HepG2 (cell line): ENCODE measurements around the gene ZNF343. TPM values are rescaled to one million over a fixed set of nuclear protein-coding genes. Genes with fewer than 3 reads are reported as not detected.
A peak's percentile ranks its signal among the peaks of the same experiment; 100 is the strongest.

Source experiments
- ATAC-seq: fragments of 200-7000 bp; cut with Tn5 transposase; 3 replicates; pipeline ENCODE4 v1.9.1; 2020; ENCODE audit warnings: mild to moderate bottlenecking, moderate library complexity
- BruUV-seq: library from RNA; stranded (reverse); fragments of 400-500 nt; replicated peaks from 2 replicates; lab custom pipeline; 2021; lab: Mats Ljungman, UMichigan
- CTCF ChIA-PET: fragments of 300-600 bp; formaldehyde crosslinking; extraction: SDS; loops from one replicate; lab custom pipeline; 2021; ENCODE audit warnings: low total read pairs, inconsistent platforms, low intra/inter-chr PET ratio; lab: Yijun Ruan, JAX
- POLR2A ChIA-PET: fragments of 350-600 bp; sonication (Branson Sonifier 250); formaldehyde crosslinking; loops from one replicate; lab custom pipeline; 2020; ENCODE audit warnings: antibody characterized with exemption, inconsistent platforms; lab: Yijun Ruan, JAX
- DNase-seq: peaks from one replicate; pipeline ENCODE4 v3.0.0-alpha.2; 2015; ENCODE audit warnings: low spot score
- FAIRE-seq: peaks from 3 replicates; lab custom pipeline; 2011; peaks lifted over from hg19 to GRCh38; lab: Jason Lieb, UNC
- H2AFZ ChIP-seq: one replicate; pipeline ENCODE4 v1.6.1; 2011; ENCODE audit warnings: low read length, inconsistent platforms
- H3K27ac ChIP-seq: fragments of 300-600 bp; 3 replicates; pipeline ENCODE4 v1.8.0; 2011; ENCODE audit warnings: mixed run types, mild to moderate bottlenecking, mixed read lengths, low read length, inconsistent platforms; ENCODE audit not compliant: insufficient read depth; ENCODE audit errors: extremely low read length
- H3K27me3 ChIP-seq, 2 experiments: fragments of 200-600 bp in 1 of 2; 2 replicates in 1 of 2; 3 replicates in 1 of 2; pipeline versions ENCODE4 v1.6.0 to v1.8.0; 2011; ENCODE audit warnings: low read length in 2 of 2, mild to moderate bottlenecking in 2 of 2, moderate library complexity in 2 of 2, inconsistent platforms in 1 of 2; ENCODE audit not compliant: insufficient read depth in 2 of 2, control insufficient read depth in 1 of 2
- H3K36me3 ChIP-seq, 2 experiments: fragments of 200-600 bp in 1 of 2; replicated peaks in 1 of 2; 2 replicates in 1 of 2; 3 replicates in 1 of 2; pipeline versions ENCODE4 v1.5.1 to v1.8.0; 2011; ENCODE audit warnings: low read length in 2 of 2, inconsistent platforms in 1 of 2; ENCODE audit not compliant: insufficient read depth in 2 of 2, control insufficient read depth in 1 of 2
- H3K4me1 ChIP-seq: 2 replicates; pipeline ENCODE4 v1.5.1; 2012; ENCODE audit warnings: low read length, inconsistent platforms; ENCODE audit not compliant: insufficient read depth
- H3K4me2 ChIP-seq: 2 replicates; pipeline ENCODE4 v1.6.0; 2011; ENCODE audit warnings: low read depth, low read length, inconsistent platforms
- H3K4me3 ChIP-seq, 3 experiments: fragments of 200-600 bp in 1 of 3; sonication (generic), shearing (Covaris generic) in 1 of 3; replicated peaks in 1 of 3; 2 replicates each; pipeline ENCODE4 v1.5.1; 2011 to 2016; ENCODE audit warnings: low read length in 3 of 3, inconsistent platforms in 2 of 3, low read depth in 2 of 3, mild to moderate bottlenecking in 2 of 3, control low read depth in 1 of 3, mixed read lengths in 1 of 3; ENCODE audit not compliant: insufficient read depth in 1 of 3
- H3K79me2 ChIP-seq: one replicate; pipeline ENCODE4 v1.6.1; 2011; ENCODE audit warnings: low read length, inconsistent platforms; ENCODE audit not compliant: insufficient read depth
- H3K9ac ChIP-seq: 2 replicates; pipeline ENCODE4 v1.6.0; 2011; ENCODE audit warnings: mild to moderate bottlenecking, low read depth, low read length, inconsistent platforms; ENCODE audit not compliant: insufficient read depth
- H3K9me3 ChIP-seq: 2 replicates; pipeline ENCODE4 v1.5.1; 2012; ENCODE audit warnings: mild to moderate bottlenecking, low read length
- H4K20me1 ChIP-seq: 2 replicates; pipeline ENCODE4 v1.6.0; 2011; ENCODE audit warnings: inconsistent platforms, mild to moderate bottlenecking, low read length, moderate library complexity; ENCODE audit not compliant: insufficient read depth
- NR3C1 ChIP-seq: sonication (generic); formaldehyde crosslinking; IDR thresholded peaks from 2 replicates; pipeline ENCODE4 v1.4.0; 2020; ENCODE audit warnings: missing genetic modification reagents
- REPIN1 ChIP-seq: sonication (generic); formaldehyde crosslinking; IDR thresholded peaks from 2 replicates; pipeline ENCODE4 v1.8.0; 2022; ENCODE audit warnings: missing genetic modification reagents, low read depth, mild to moderate bottlenecking, borderline replicate concordance
- SUZ12 ChIP-seq: fragments of 150-350 bp; IDR thresholded peaks from 2 replicates; pipeline ENCODE4 v1.6.1; 2014; ENCODE audit warnings: low read depth, low read length
- ZNF207 ChIP-seq: fragments of 450-650 bp; IDR thresholded peaks from 2 replicates; pipeline ENCODE4 v1.6.1; 2016; ENCODE audit warnings: antibody characterized with exemption, borderline replicate concordance
- ZNF747 ChIP-seq: sonication (generic); formaldehyde crosslinking; IDR thresholded peaks from 2 replicates; pipeline ENCODE4 v1.8.1; 2023; ENCODE audit warnings: missing genetic modification reagents, mild to moderate bottlenecking, borderline replicate concordance
- WGBS: methylation state at CpG from one replicate; pipeline ENCODE4 v1.1.6; 2017; ENCODE audit warnings: low lambda C conversion rate; 5-methylcytosine and 5-hydroxymethylcytosine counted together
- in situ Hi-C: cut with HindIII; loops from 2 replicates; pipeline ENCODE4 v1.10.0; 2017; ENCODE audit warnings: low pct_unique_long_range_greater_than_20kb; ENCODE audit not compliant: extremely low pct_ligation_motif_present
- intact Hi-C: fragments of 100-400 bp; cut with micrococcal nuclease; formaldehyde crosslinking; loops from one replicate; pipeline ENCODE4 v1.10.0; 2022; ENCODE audit not compliant: unreplicated experiment
- polyA plus RNA-seq, 8 experiments: library from polyadenylated mRNA; depleted of rRNA in 3 of 8; stranded (reverse) in 7 of 8; unstranded in 1 of 8; fragments of >200 nt; fragmentation: Illumina TruSeq in 4 of 8; extraction: Trizol in 4 of 8; gene quantifications; 2 replicates each; pipeline versions ENCODE4 v1.2.1 to v1.2.3, GENCODE V29; 2011 to 2016; ENCODE audit warnings: low read depth in 4 of 8, missing spikeins in 1 of 8, mixed read lengths in 1 of 8; ENCODE audit not compliant: insufficient read depth in 1 of 8
- total RNA-seq, 5 experiments: library from RNA; depleted of rRNA; stranded (reverse); fragments of >200 nt; fragmentation: Illumina TruSeq; extraction: Trizol; gene quantifications; 2 replicates each; pipeline ENCODE4 v1.2.3, GENCODE V29; 2016; ENCODE audit warnings: low read depth in 1 of 5
- TF ChIP-seq, protein P1 (sequence below): sonication (generic); formaldehyde crosslinking; conservative IDR thresholded peaks from 2 replicates; pipeline ENCODE4 v1.4.0; 2020; ENCODE audit warnings: mild to moderate bottlenecking, missing genetic modification reagents, moderate library complexity

Gene ZNF343
- total and polyA plus RNA-seq, 2 of the 13 experiments (the other 11 are each of a cell fraction or from before 2014, with no cell fraction given) = 16.4 to 22.1 TPM

DNA sequence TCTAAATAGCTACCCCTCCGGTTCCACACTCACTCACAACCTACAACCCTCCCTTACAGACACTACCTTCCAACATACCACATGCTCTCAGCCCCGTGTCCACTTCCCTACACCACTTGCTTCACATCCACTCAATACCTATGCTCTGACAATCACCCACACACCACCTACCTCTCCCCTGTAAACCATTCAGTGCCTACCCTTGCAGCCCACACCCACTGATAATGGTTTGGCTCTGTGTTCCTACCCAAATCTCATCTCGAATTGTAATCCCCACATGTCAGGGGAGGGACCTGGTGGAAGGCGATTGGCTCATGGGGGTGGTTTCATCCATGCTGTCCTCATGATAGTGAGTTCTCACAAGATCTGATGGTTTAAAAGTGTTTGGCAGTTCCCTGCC lies 9.8 kb upstream of the ZNF343 start:
- no peak for TF ChIP-seq ZNF207
- TF ChIP-seq NR3C1 (CRISPR knock-in tag) = no peak
- no peak for TF ChIP-seq SUZ12
- BruUV-seq = no TSS peak
- Histone ChIP-seq H3K4me3 (no peak overlapping the region), H2AFZ (no peak overlapping the region), H3K4me2 (no peak overlapping the region), H3K79me2 (no peaks in the 10 kb centered on the region), H3K27me3 (peaks cover 1 to 33% of the 10 kb centered on the region in 2 experiments; a peak in 3 of 5 replicates), H3K4me1 (peaks cover 9% of the 10 kb centered on the region; the same call in 1 of the 2 replicates), H3K9ac (no peak overlapping the region), H4K20me1 (no peaks in the 10 kb centered on the region), H3K36me3 (no peaks in the 10 kb centered on the region), H3K9me3 (no peaks in the 10 kb centered on the region), H3K27ac (no peak overlapping the region)
- intact Hi-C loops = no loop called here
- no peak for FAIRE-seq
- POLR2A ChIA-PET = interaction anchor here (1.0 kb wide), 1 partner anchor 9 kb away, joined by 3 read pairs; no protein-coding TSS in a partner anchor
- CTCF ChIA-PET = no interaction called here
- no peak for DNase-seq
- 20% methylated on average over 4 of the region's 4 CpGs for WGBS
- ATAC-seq = peak; percentile 30; the same call in 2 of the 3 replicates
- in situ Hi-C loops = no loop called here

DNA sequence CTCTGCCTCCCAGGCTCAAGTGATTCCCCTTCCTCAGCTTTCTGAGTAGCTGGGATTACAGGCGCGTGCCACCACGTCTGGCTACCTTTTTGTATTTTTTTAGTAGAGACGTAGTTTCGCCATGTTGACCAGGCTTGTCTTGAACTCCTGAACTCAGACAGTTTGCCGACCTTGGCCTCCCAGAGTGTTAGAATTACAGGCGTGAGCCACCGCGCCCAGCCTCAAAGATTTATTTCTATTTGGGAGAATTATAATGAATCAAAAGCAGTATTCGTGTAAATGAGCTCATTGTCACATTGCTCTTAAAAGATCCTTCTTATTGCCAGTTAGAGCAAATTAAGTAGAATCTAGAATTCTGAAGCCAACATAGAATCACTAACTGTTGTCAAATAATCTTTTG lies 9.4 kb upstream of the ZNF343 start:
- no peaks in the 10 kb centered on the region for H3K9me3 ChIP-seq
- H3K27me3 ChIP-seq = peaks cover 1 to 35% of the 10 kb centered on the region in 2 experiments; a peak in 3 of 5 replicates
- no TSS peak for BruUV-seq
- intact Hi-C loops = no loop called here
- H3K4me3 ChIP-seq = no peak overlapping the region
- H3K27ac ChIP-seq = no peak overlapping the region
- DNase-seq (no peak), FAIRE-seq (no peak), ATAC-seq (no peak)
- 59% methylated on average over 10 of the region's 10 CpGs for WGBS
- TF ChIP-seq, protein P1, sequence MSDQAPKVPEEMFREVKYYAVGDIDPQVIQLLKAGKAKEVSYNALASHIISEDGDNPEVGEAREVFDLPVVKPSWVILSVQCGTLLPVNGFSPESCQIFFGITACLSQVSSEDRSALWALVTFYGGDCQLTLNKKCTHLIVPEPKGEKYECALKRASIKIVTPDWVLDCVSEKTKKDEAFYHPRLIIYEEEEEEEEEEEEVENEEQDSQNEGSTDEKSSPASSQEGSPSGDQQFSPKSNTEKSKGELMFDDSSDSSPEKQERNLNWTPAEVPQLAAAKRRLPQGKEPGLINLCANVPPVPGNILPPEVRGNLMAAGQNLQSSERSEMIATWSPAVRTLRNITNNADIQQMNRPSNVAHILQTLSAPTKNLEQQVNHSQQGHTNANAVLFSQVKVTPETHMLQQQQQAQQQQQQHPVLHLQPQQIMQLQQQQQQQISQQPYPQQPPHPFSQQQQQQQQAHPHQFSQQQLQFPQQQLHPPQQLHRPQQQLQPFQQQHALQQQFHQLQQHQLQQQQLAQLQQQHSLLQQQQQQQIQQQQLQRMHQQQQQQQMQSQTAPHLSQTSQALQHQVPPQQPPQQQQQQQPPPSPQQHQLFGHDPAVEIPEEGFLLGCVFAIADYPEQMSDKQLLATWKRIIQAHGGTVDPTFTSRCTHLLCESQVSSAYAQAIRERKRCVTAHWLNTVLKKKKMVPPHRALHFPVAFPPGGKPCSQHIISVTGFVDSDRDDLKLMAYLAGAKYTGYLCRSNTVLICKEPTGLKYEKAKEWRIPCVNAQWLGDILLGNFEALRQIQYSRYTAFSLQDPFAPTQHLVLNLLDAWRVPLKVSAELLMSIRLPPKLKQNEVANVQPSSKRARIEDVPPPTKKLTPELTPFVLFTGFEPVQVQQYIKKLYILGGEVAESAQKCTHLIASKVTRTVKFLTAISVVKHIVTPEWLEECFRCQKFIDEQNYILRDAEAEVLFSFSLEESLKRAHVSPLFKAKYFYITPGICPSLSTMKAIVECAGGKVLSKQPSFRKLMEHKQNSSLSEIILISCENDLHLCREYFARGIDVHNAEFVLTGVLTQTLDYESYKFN (CRISPR knock-in tag) = no peak
- TF ChIP-seq REPIN1 = no peak
- 0 out of 2 replicates have a peak, but pooled peaks have one; percentile 33 for TF ChIP-seq ZNF747 (CRISPR knock-in tag)
- peaks cover 9% of the 10 kb centered on the region; the same call in 1 of the 2 replicates for H3K4me1 ChIP-seq
- no peaks in the 10 kb centered on the region for H4K20me1 ChIP-seq
- ChIA-PET POLR2A (interaction anchor here (1.0 kb wide), 1 partner anchor 9 kb away, joined by 3 read pairs; no protein-coding TSS in a partner anchor), CTCF (no interaction called here)
- no peaks in the 10 kb centered on the region for H3K36me3 ChIP-seq
- no peaks in the 10 kb centered on the region for H3K79me2 ChIP-seq
- H2AFZ ChIP-seq = no peak overlapping the region
- in situ Hi-C loops = no loop called here
- H3K4me2 ChIP-seq = no peak overlapping the region
- no peak overlapping the region for H3K9ac ChIP-seq
